HepG2 (cell line): ENCODE measurements around the gene ALDH4A1. TPM values are rescaled to one million over a fixed set of nuclear protein-coding genes. Genes with fewer than 3 reads are reported as not detected.

Source experiments
- CCDC6 ChIP-seq: sonication (generic); formaldehyde crosslinking; IDR thresholded peaks from 2 replicates; pipeline ENCODE4 v1.8.1; 2022; ENCODE audit warnings: mild to moderate bottlenecking, missing genetic modification reagents, moderate library complexity
- KIAA2018 ChIP-seq: sonication (generic); formaldehyde crosslinking; IDR thresholded peaks from 2 replicates; pipeline ENCODE4 v1.5.0; 2020; ENCODE audit warnings: mild to moderate bottlenecking, missing genetic modification reagents, borderline replicate concordance
- PRMT3 ChIP-seq: sonication (generic); formaldehyde crosslinking; IDR thresholded peaks from 2 replicates; pipeline ENCODE4 v1.8.1; 2022; ENCODE audit warnings: low read depth, mild to moderate bottlenecking, moderate library complexity, missing genetic modification reagents, borderline replicate concordance
- ZHX2 ChIP-seq, 2 experiments: sonication (generic) in 1 of 2; formaldehyde crosslinking in 1 of 2; IDR thresholded peaks; 2 replicates each; pipeline versions ENCODE4 v1.6.1 to v1.9.0; 2014 to 2022; ENCODE audit warnings: antibody characterized with exemption in 1 of 2, borderline replicate concordance in 1 of 2, inconsistent platforms in 1 of 2, low read depth in 1 of 2, missing genetic modification reagents in 1 of 2
- ZMYM3 ChIP-seq: sonication (generic); formaldehyde crosslinking; IDR thresholded peaks from 2 replicates; pipeline ENCODE4 v1.5.1; 2020; ENCODE audit warnings: mild to moderate bottlenecking, missing genetic modification reagents
- ZNF362 ChIP-seq: sonication (generic); formaldehyde crosslinking; IDR thresholded peaks from 2 replicates; pipeline ENCODE4 v1.4.0; 2020; ENCODE audit warnings: missing genetic modification reagents, mild to moderate bottlenecking, borderline replicate concordance
- ZNF816 ChIP-seq: sonication (generic); formaldehyde crosslinking; IDR thresholded peaks from 2 replicates; pipeline ENCODE4 v1.8.0; 2022; ENCODE audit warnings: missing genetic modification reagents, mild to moderate bottlenecking, borderline replicate concordance
- polyA plus RNA-seq, 8 experiments: library from polyadenylated mRNA; depleted of rRNA in 3 of 8; stranded (reverse) in 7 of 8; unstranded in 1 of 8; fragments of >200 nt; fragmentation: Illumina TruSeq in 4 of 8; extraction: Trizol in 4 of 8; gene quantifications; 2 replicates each; pipeline versions ENCODE4 v1.2.1 to v1.2.3, GENCODE V29; 2011 to 2016; ENCODE audit warnings: low read depth in 4 of 8, missing spikeins in 1 of 8, mixed read lengths in 1 of 8; ENCODE audit not compliant: insufficient read depth in 1 of 8
- total RNA-seq, 5 experiments: library from RNA; depleted of rRNA; stranded (reverse); fragments of >200 nt; fragmentation: Illumina TruSeq; extraction: Trizol; gene quantifications; 2 replicates each; pipeline ENCODE4 v1.2.3, GENCODE V29; 2016; ENCODE audit warnings: low read depth in 1 of 5

The ALDH4A1 gene
- total and polyA plus RNA-seq, 2 of the 13 experiments (the other 11 are each of a cell fraction or from before 2014, with no cell fraction given) = 76.4 to 240 TPM

GRCh38 chr1:18948913-18949685 lies 46.7 kb upstream of the ALDH4A1 start (continued):
- no peak for TF ChIP-seq KIAA2018 (CRISPR knock-in tag)
- 0 out of 2 replicates have a peak, but pooled peaks have one; percentile 66 for TF ChIP-seq CCDC6 (CRISPR knock-in tag)
- peak; percentile 72; the same call in 1 of the 2 replicates for TF ChIP-seq ZNF816 (CRISPR knock-in tag)
- TF ChIP-seq PRMT3 = no peak
- TF ChIP-seq ZHX2 (IDR thresholded peaks at IDR 0.05; ENCODE audit: low read depth) = peak; percentile 33; the same call in 1 of the 2 replicates
- TF ChIP-seq ZHX2 (CRISPR knock-in tag; IDR thresholded peaks at IDR 0.05; ENCODE audit: borderline replicate concordance) = no peak
- TF ChIP-seq ZMYM3 (CRISPR knock-in tag) = peak; percentile 98
- no peak for TF ChIP-seq ZNF362 (CRISPR knock-in tag)
